Left lung (tissue), 10 donors: ENCODE measurements around the gene RNF41. TPM values are rescaled to one million over a fixed set of nuclear protein-coding genes. Genes with fewer than 3 reads are reported as not detected.

ENCODE experiments used
- ATAC-seq: fragments of 200-7000 bp; cut with Tn5 transposase; one replicate; pipeline ENCODE4 v1.9.1; 2020; ENCODE audit warnings: moderate library complexity
- DNase-seq, 4 donors: peaks; one replicate each; pipeline ENCODE4 v3.0.0-alpha.2; 2013 to 2020
- H3K27ac ChIP-seq, 2 donors: fragments of 200-600 bp; sonication (generic) in 1 of 2; one replicate each; pipeline versions ENCODE4 v1.5.0 to v1.8.0; 2020 to 2021
- H3K27me3 ChIP-seq, 2 donors: fragments of 200-600 bp; sonication (generic) in 1 of 2; one replicate each; pipeline versions ENCODE4 v1.5.0 to v1.8.0; 2020 to 2021
- H3K36me3 ChIP-seq, 2 donors: fragments of 200-600 bp; sonication (generic) in 1 of 2; one replicate each; pipeline versions ENCODE4 v1.5.0 to v1.8.0; 2020 to 2021
- H3K4me1 ChIP-seq, 2 donors: fragments of 200-600 bp; one replicate each; pipeline ENCODE4 v1.8.0; 2021
- H3K4me3 ChIP-seq, 2 donors: fragments of 200-600 bp; sonication (generic) in 1 of 2; one replicate each; pipeline versions ENCODE4 v1.5.0 to v1.8.0; 2020 to 2021; ENCODE audit warnings: mild to moderate bottlenecking in 1 of 2
- H3K9me3 ChIP-seq, 2 donors: fragments of 200-600 bp; sonication (generic) in 1 of 2; one replicate each; pipeline versions ENCODE4 v1.5.0 to v1.8.0; 2020 to 2021
- CTCF ChIP-seq, 2 donors: fragments of 200-600 bp; sonication (generic) in 1 of 2; IDR thresholded peaks; one replicate each; pipeline versions ENCODE4 v1.5.0 to v1.8.0; 2021; ENCODE audit warnings: antibody characterized with exemption in 2 of 2
- intact Hi-C, 2 donors: fragments of 100-400 bp; cut with DNase I; formaldehyde crosslinking; loops; one replicate each; pipeline versions ENCODE4 v1.11.2 to v1.14.2; 2022
- polyA plus RNA-seq, 6 donors: library from polyadenylated mRNA; unstranded; fragments of 120-200 nt; gene quantifications; one replicate each; pipeline ENCODE4 v1.2.1, GENCODE V29; 2013; ENCODE audit not compliant: insufficient read length in 6 of 6
- total RNA-seq, 2 donors: library from RNA; stranded (reverse); fragmentation: NEBNext Ultra II Directional; extraction: Animal tissue kit (Norgen Biotek cat#: 25700); gene quantifications; one replicate each; pipeline ENCODE4 v1.2.1, GENCODE V29; 2021
- donor health status: DM: no; HTN: yes; CAD: no.
- donor health status: DM: no; HTN: no; CAD: no.

The RNF41 gene
- total and polyA plus RNA-seq, 8 donors, result 41.5 to 51.4 (median 42.8) TPM

GRCh38 chr12:56160193-56160763, 61.4 kb downstream of the RNF41 start:
- no peaks in the 10 kb centered on the region for H3K27me3 ChIP-seq
- intact Hi-C loops, result no loop called here
- peak overlapping the region; percentile 94 to 97 for H3K27ac ChIP-seq
- peaks cover 21 to 45% of the 10 kb centered on the region in 2 donors for H3K4me1 ChIP-seq
- no peak for DNase-seq
- H3K9me3 ChIP-seq, result no peaks in the 10 kb centered on the region
- H3K4me3 ChIP-seq, result peak overlapping the region; percentile 47 to 88
- no peak for ATAC-seq
- peaks cover 0 to 60% of the 10 kb centered on the region in 2 donors for H3K36me3 ChIP-seq
- no peak for TF ChIP-seq CTCF (IDR thresholded peaks at IDR 0.05)

- intact Hi-C loops, result no loop called here
Measured at GRCh38 chr12:56159482-56160192, 62.1 kb downstream of the RNF41 start.

GRCh38 chr12:56158926-56159461, 62.7 kb downstream of the RNF41 start:
- H3K4me1 ChIP-seq, result peaks cover 21 to 45% of the 10 kb centered on the region in 2 donors
- H3K27ac ChIP-seq, result peak overlapping the region; percentile 94 to 97
- ATAC-seq (peak; percentile 74), DNase-seq (peak; percentile 50 to 91 (median 82))
- H3K36me3 ChIP-seq, result peaks cover 0 to 47% of the 10 kb centered on the region in 2 donors
- TF ChIP-seq CTCF (IDR thresholded peaks at IDR 0.05), result no peak
- no peaks in the 10 kb centered on the region for H3K27me3 ChIP-seq
- no peaks in the 10 kb centered on the region for H3K9me3 ChIP-seq
- H3K4me3 ChIP-seq, result peak overlapping the region; percentile 47 to 88
- intact Hi-C loops, result no loop called here

More at GRCh38 chr12:56159482-56160192, 62.1 kb downstream of the RNF41 start:
- H3K36me3 ChIP-seq, result peaks cover 0 to 53% of the 10 kb centered on the region in 2 donors
- peak overlapping the region; percentile 94 to 97 for H3K27ac ChIP-seq
- no peaks in the 10 kb centered on the region for H3K9me3 ChIP-seq
- DNase-seq, result no peak
- TF ChIP-seq CTCF (IDR thresholded peaks at IDR 0.05), result no peak
- no peaks in the 10 kb centered on the region for H3K27me3 ChIP-seq
- ATAC-seq, result no peak
- peaks cover 21 to 45% of the 10 kb centered on the region in 2 donors for H3K4me1 ChIP-seq
- peak overlapping the region; percentile 47 to 88 for H3K4me3 ChIP-seq

- peak within 1 kb of the TSS; percentile 94 to 97 for H3K27ac ChIP-seq
- peak within 1 kb of the TSS; percentile 47 to 88 for H3K4me3 ChIP-seq
- ATAC-seq, result peak; percentile 88
- intact Hi-C loops, result no loop called here
- no peaks in the 10 kb centered on the region for H3K9me3 ChIP-seq
- peak; percentile 92 to 99 (median 97) for DNase-seq
- no peaks in the 10 kb centered on the region for H3K27me3 ChIP-seq
- no peak for TF ChIP-seq CTCF (IDR thresholded peaks at IDR 0.05)
- H3K4me1 ChIP-seq, result peaks cover 21 to 48% of the 10 kb centered on the region in 2 donors
- H3K36me3 ChIP-seq, result peaks cover 0 to 40% of the 10 kb centered on the region in 2 donors
Measured at GRCh38 chr12:56158029-56158925, 63.4 kb downstream of the RNF41 start, which contains the start of gene MYL6. Gene MYL6, plus strand, starts transcription at chr12:56158359. Its CDS starts 43 bp downstream, at chr12:56158402.
